Fibroblast of lung (primary cell): ENCODE data around the gene RAPGEF3. TPM values are rescaled to one million over a fixed set of nuclear protein-coding genes. Genes with fewer than 3 reads are reported as not detected.

Experiments used
- DNase-seq, 2 donors: peaks; one replicate each; pipeline versions ENCODE4 v3.0.0 to v3.0.0-alpha.2; 2010; ENCODE audit warnings: low read depth in 2 of 2
- H2AFZ ChIP-seq: 2 replicates; pipeline ENCODE4 v1.5.1; 2012; ENCODE audit warnings: low read length, control low read depth, inconsistent platforms
- H3K27ac ChIP-seq: 2 replicates; pipeline ENCODE4 v1.5.1; 2011; ENCODE audit warnings: low read length, control low read depth; ENCODE audit not compliant: insufficient read depth
- H3K27me3 ChIP-seq: 2 replicates; pipeline ENCODE4 v1.5.1; 2011; ENCODE audit warnings: mild to moderate bottlenecking, low read length; ENCODE audit not compliant: control insufficient read depth, insufficient read depth
- H3K36me3 ChIP-seq: 2 replicates; pipeline ENCODE4 v1.5.1; 2011; ENCODE audit warnings: low read length; ENCODE audit not compliant: control insufficient read depth, insufficient read depth
- H3K4me1 ChIP-seq: 2 replicates; pipeline ENCODE4 v1.5.1; 2011; ENCODE audit warnings: low read length; ENCODE audit not compliant: control insufficient read depth, insufficient read depth; ENCODE audit errors: extremely low read depth
- H3K4me2 ChIP-seq: 2 replicates; pipeline ENCODE4 v1.5.1; 2011; ENCODE audit warnings: low read length, control low read depth; ENCODE audit not compliant: insufficient read depth; ENCODE audit errors: extremely low read depth
- H3K4me3 ChIP-seq, 4 experiments: fragments of 200-600 bp in 1 of 4; sonication (generic) in 1 of 4; replicated peaks in 1 of 4; 2 replicates each; pipeline ENCODE4 v1.5.1; 2011 to 2016; ENCODE audit warnings: low read length in 4 of 4, low read depth in 3 of 4, mild to moderate bottlenecking in 3 of 4, control low read depth in 2 of 4, inconsistent platforms in 1 of 4, mixed read lengths in 1 of 4; ENCODE audit not compliant: insufficient read depth in 1 of 4; ENCODE audit errors: control extremely low read depth in 1 of 4
- H3K79me2 ChIP-seq: 2 replicates; pipeline ENCODE4 v1.5.1; 2012; ENCODE audit warnings: mild to moderate bottlenecking, low read length, inconsistent platforms; ENCODE audit not compliant: control insufficient read depth, insufficient read depth
- H3K9ac ChIP-seq: 2 replicates; pipeline ENCODE4 v1.5.1; 2011; ENCODE audit warnings: mild to moderate bottlenecking, low read length, control low read depth; ENCODE audit not compliant: insufficient read depth
- H3K9me3 ChIP-seq: 2 replicates; pipeline ENCODE4 v1.5.1; 2012; ENCODE audit warnings: low read depth, low read length; ENCODE audit not compliant: control insufficient read depth, insufficient read depth
- H4K20me1 ChIP-seq: 2 replicates; pipeline ENCODE4 v1.5.1; 2011; ENCODE audit warnings: low read length; ENCODE audit not compliant: control insufficient read depth, insufficient read depth; ENCODE audit errors: extremely low read depth
- CTCF ChIP-seq, 2 donors: IDR thresholded peaks in 1 of 2; conservative IDR thresholded peaks in 1 of 2; 1 replicate in 1 of 2; 2 replicates in 1 of 2; pipeline ENCODE4 v1.5.1; 2011 to 2012; ENCODE audit warnings: low read length in 2 of 2, control low read depth in 1 of 2, inconsistent platforms in 1 of 2, low read depth in 1 of 2, mild to moderate bottlenecking in 1 of 2
- EZH2 ChIP-seq: IDR thresholded peaks from 2 replicates; pipeline ENCODE4 v1.5.1; 2012; ENCODE audit warnings: low read length, control low read depth, mild to moderate bottlenecking; ENCODE audit errors: missing control alignments
- polyA minus RNA-seq: library from RNA; depleted of rRNA, polyadenylated mRNA; stranded (reverse); fragments of >200 nt; gene quantifications from 2 replicates; pipeline ENCODE4 v1.2.3, GENCODE V29; 2011; ENCODE audit warnings: low replicate concordance
- polyA plus RNA-seq, 2 donors: library from polyadenylated mRNA; depleted of rRNA in 1 of 2; stranded (reverse) in 1 of 2; unstranded in 1 of 2; fragments of >200 nt; gene quantifications; 2 replicates each; pipeline ENCODE4 v1.2.1, GENCODE V29; 2011 to 2012; ENCODE audit warnings: missing spikeins in 1 of 2
- total RNA-seq: library from RNA; depleted of rRNA; stranded (reverse); fragments of >200 nt; gene quantifications from 2 replicates; pipeline ENCODE4 v1.2.1, GENCODE V29; 2014

RAPGEF3 gene
- total RNA-seq (1.0 and 2.8 TPM in 2 replicates), polyA plus RNA-seq (0.83 and 0.95 TPM in 2 replicates), polyA minus RNA-seq (2.3 and 4.2 TPM in 2 replicates)
- polyA plus RNA-seq (2012), result 0.93 and 1.2 TPM in 2 replicates

- Histone ChIP-seq H3K27me3 (no peaks in the 10 kb centered on the region), H3K4me3 (peak within 1 kb of the TSS; percentile 50 to 73 (median 58)), H3K9ac (peak within 1 kb of the TSS; percentile 69), H3K27ac (peak within 1 kb of the TSS; percentile 72), H3K9me3 (no peaks in the 10 kb centered on the region), H3K79me2 (no peaks in the 10 kb centered on the region), H3K4me1 (no peaks in the 10 kb centered on the region), H2AFZ (peak within 1 kb of the TSS; percentile 73), H4K20me1 (no peaks in the 10 kb centered on the region), H3K36me3 (no peaks in the 10 kb centered on the region), H3K4me2 (peak within 1 kb of the TSS; percentile 79)
- peak; percentile 68 to 83 for DNase-seq
- TF ChIP-seq CTCF (conservative IDR thresholded peaks at IDR 0.05 in 1 of 2, IDR thresholded peaks at IDR 0.05 in 1 of 2; ENCODE audit: low read depth in 1 of 2, low read length in 2 of 2) (peak; percentile 38 to 54), EZH2 (no peak)
These were observed at the start of gene RAPGEF3 for GRCh38 chr12:47758834-47759690. Gene RAPGEF3 (minus strand): TSS chr12:47758880. CDS start chr12:47758556, 324 bp downstream.

- peak in 1 of 2 donors; percentile 69 for DNase-seq
- H3K27me3 ChIP-seq, result no peaks in the 10 kb centered on the region
- H3K9me3 ChIP-seq, result no peaks in the 10 kb centered on the region
- no peak for TF ChIP-seq CTCF (conservative IDR thresholded peaks at IDR 0.05 in 1 of 2, IDR thresholded peaks at IDR 0.05 in 1 of 2; ENCODE audit: low read depth in 1 of 2, low read length in 2 of 2)
- TF ChIP-seq EZH2, result no peak
- peaks cover 61% of the 10 kb centered on the region for H3K4me1 ChIP-seq
- peak overlapping the region; percentile 60 for H3K27ac ChIP-seq
- no peak overlapping the region for H2AFZ ChIP-seq
- H3K4me2 ChIP-seq, result no peak overlapping the region
- H3K4me3 ChIP-seq, result no peak overlapping the region
- peaks cover 4% of the 10 kb centered on the region for H3K36me3 ChIP-seq
- no peak overlapping the region for H3K9ac ChIP-seq
- H3K79me2 ChIP-seq, result peaks cover 89% of the 10 kb centered on the region
- H4K20me1 ChIP-seq, result no peaks in the 10 kb centered on the region
These were observed 49.4 kb upstream of the RAPGEF3 start for GRCh38 chr12:47808050-47808449.

- no peak for DNase-seq
- Histone ChIP-seq H3K9ac (no peak overlapping the region), H3K4me1 (peaks cover 58% of the 10 kb centered on the region), H2AFZ (no peak overlapping the region), H3K9me3 (no peaks in the 10 kb centered on the region), H3K36me3 (peaks cover 5% of the 10 kb centered on the region), H3K27me3 (no peaks in the 10 kb centered on the region), H3K79me2 (peaks cover 97% of the 10 kb centered on the region), H4K20me1 (no peaks in the 10 kb centered on the region), H3K4me2 (no peak overlapping the region), H3K27ac (no peak overlapping the region), H3K4me3 (no peak overlapping the region)
- TF ChIP-seq EZH2 (no peak), CTCF (conservative IDR thresholded peaks at IDR 0.05 in 1 of 2, IDR thresholded peaks at IDR 0.05 in 1 of 2; ENCODE audit: low read depth in 1 of 2, low read length in 2 of 2) (no peak)
These were observed 48.7 kb upstream of the RAPGEF3 start for GRCh38 chr12:47807338-47807737.
